Bronchial epithelial cell (primary cell): ENCODE measurements around the gene OXA1L. TPM values are rescaled to one million over a fixed set of nuclear protein-coding genes. Genes with fewer than 3 reads are reported as not detected.
"Not testable (repeated sequence)": the region's sequence is repeated elsewhere in the genome, so short reads cannot be mapped to it uniquely, and the experiment has no call there.

Experiments
- DNase-seq: peaks from one replicate; pipeline ENCODE4 v3.0.0-alpha.2; 2010; ENCODE audit warnings: low read depth
- FAIRE-seq: peaks from 2 replicates; lab custom pipeline; 2011; peaks lifted over from hg19 to GRCh38; lab: Jason Lieb, UNC
- H3K27me3 ChIP-seq: 2 replicates; pipeline ENCODE4 v1.5.1; 2011; ENCODE audit warnings: low read length; ENCODE audit not compliant: control insufficient read depth, insufficient read depth
- H3K36me3 ChIP-seq: 2 replicates; pipeline ENCODE4 v1.5.1; 2011; ENCODE audit warnings: low read length; ENCODE audit not compliant: control insufficient read depth, insufficient read depth
- H3K4me3 ChIP-seq: 2 replicates; pipeline ENCODE4 v1.5.1; 2011; ENCODE audit warnings: mild to moderate bottlenecking, low read depth, low read length, control low read depth
- CTCF ChIP-seq: IDR thresholded peaks from 2 replicates; pipeline ENCODE4 v1.5.1; 2011; ENCODE audit warnings: mild to moderate bottlenecking, moderate library complexity, low read length, control low read depth, inconsistent platforms; ENCODE audit not compliant: insufficient read depth, severe bottlenecking
- total RNA-seq: library from RNA; depleted of rRNA; stranded (reverse); fragments of >200 nt; gene quantifications from 2 replicates; pipeline ENCODE4 v1.2.1, GENCODE V29; 2014

The OXA1L gene
- total RNA-seq, 1 donor from 2014 or later = 29.2 TPM

GRCh38 chr14:22772725-22773124 lies 6.2 kb downstream of the OXA1L start:
- TF ChIP-seq CTCF = no peak
- Histone ChIP-seq H3K36me3 (peaks cover 17% of the 10 kb centered on the region), H3K4me3 (no peak overlapping the region), H3K27me3 (no peaks in the 10 kb centered on the region)
- no peak for FAIRE-seq
- DNase-seq = no peak

GRCh38 chr14:22773162-22774010 lies 6.9 kb downstream of the OXA1L start:
- FAIRE-seq = no peak
- DNase-seq = no peak
- no peak for TF ChIP-seq CTCF
- Histone ChIP-seq H3K36me3 (peaks cover 14% of the 10 kb centered on the region), H3K4me3 (no peak overlapping the region), H3K27me3 (no peaks in the 10 kb centered on the region)

DNA sequence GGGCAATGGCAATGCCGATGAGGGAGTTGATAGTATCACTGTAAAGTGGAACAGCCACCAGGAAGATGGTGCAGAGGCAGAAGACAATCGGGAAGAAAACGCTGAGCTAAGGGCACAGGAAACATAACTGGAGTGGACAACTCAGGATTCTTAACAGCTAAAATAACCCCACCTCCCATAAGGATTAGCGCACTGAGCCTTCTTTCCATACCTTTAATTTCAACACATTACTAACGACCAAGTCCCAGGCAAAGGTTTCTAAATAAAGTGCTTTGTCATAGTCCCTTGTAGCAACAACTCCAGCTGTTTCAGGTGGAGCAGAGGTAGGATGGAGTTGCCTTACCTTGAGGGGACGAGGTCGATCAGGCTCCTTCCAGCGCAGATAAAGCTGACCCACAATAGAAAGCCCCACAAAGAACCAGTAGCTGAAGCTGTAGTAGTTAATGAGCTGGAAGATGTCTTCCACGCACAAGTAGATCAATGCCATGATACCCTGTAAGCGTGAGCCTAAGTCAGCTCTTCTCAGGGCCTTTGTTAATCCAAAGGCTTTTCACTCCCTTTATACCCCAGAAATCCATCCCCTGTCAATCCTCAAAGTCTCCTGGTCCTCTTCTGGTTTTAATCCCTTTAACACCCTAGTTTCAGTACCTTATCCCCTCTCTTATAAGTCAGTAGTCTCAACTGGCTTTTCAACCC lies 7.7 kb downstream of the OXA1L start:
- DNase-seq (no peak), FAIRE-seq (no peak)
- no peak for TF ChIP-seq CTCF

DNA sequence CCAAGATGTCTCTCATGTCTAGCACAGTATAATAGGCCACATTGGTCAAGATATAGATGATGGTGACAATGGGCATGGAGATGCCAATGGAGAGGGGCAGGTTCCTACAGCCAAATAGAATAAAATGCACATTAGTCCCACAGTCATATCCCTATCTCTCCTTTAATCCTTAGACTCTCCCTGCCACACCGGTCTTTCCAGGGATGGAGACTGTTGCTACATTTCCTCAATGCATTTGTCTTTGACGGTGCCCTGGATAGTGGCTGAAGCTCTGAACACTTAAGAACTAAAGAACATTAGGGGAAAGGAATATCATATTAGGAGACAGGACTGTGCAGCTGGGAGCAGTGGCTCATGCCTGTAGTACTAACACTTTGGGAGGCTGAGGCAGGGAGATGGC lies 9.7 kb downstream of the OXA1L start:
- H3K4me3 ChIP-seq = no peak overlapping the region
- H3K27me3 ChIP-seq = no peaks in the 10 kb centered on the region
- FAIRE-seq (no peak), DNase-seq (no peak)
- peaks cover 5% of the 10 kb centered on the region for H3K36me3 ChIP-seq
- no peak for TF ChIP-seq CTCF

More for the DNA sequence above, 7.7 kb downstream of the OXA1L start:
- no peaks in the 10 kb centered on the region for H3K27me3 ChIP-seq
- no peak overlapping the region for H3K4me3 ChIP-seq
- H3K36me3 ChIP-seq = peaks cover 13% of the 10 kb centered on the region

DNA sequence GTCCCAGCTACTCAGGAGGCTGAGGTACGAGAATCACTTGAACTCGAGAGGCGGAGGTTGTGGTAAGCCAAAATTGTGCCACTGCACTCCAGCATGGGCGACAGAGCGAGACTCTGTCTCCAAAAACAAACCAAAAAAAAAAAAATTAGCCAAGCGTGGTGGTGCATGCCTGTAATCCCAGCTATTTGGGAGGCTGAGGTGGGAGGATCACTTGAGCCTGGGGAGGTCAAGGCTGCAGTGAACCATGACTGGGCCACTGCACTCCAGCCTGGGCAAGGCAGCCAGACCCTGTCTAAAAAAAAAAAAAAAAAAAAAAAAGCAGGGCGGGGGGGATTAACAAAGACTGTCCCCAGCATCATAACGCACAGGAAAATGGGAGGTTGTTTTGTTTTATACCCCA lies 10.4 kb downstream of the OXA1L start:
- not testable (repeated sequence) for DNase-seq, H3K36me3 ChIP-seq, H3K4me3 ChIP-seq, H3K27me3 ChIP-seq, FAIRE-seq

DNA sequence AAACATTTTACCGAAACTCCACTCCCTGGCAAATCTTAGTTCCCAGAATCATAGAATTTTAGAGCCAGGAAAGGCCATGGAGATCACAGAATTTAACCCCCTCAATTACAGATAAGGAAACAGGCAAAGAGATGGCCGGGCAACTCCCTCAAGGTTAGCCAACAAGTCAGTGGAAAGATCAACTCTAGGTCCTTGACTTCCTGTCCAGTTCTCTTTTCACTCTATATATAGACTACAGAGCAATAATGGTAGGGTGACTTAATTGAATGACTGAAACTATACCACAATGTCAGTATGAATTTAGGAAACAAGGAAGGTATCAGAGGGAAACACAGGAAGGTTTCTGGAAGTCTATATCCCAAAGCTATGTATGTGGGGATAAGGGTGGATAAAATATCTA lies 11.6 kb downstream of the OXA1L start:
- no peak for TF ChIP-seq CTCF
- DNase-seq (no peak), FAIRE-seq (no peak)
- Histone ChIP-seq H3K4me3 (no peak overlapping the region), H3K36me3 (no peaks in the 10 kb centered on the region), H3K27me3 (no peaks in the 10 kb centered on the region)
